Kidney capillary endothelial cell (primary cell): ENCODE measurements around the gene STYXL1.

Experiments
- DNase-seq: peaks from one replicate; pipeline ENCODE4 v3.0.0-alpha.2; 2018; ENCODE audit warnings: low spot score

Gene STYXL1

DNA sequence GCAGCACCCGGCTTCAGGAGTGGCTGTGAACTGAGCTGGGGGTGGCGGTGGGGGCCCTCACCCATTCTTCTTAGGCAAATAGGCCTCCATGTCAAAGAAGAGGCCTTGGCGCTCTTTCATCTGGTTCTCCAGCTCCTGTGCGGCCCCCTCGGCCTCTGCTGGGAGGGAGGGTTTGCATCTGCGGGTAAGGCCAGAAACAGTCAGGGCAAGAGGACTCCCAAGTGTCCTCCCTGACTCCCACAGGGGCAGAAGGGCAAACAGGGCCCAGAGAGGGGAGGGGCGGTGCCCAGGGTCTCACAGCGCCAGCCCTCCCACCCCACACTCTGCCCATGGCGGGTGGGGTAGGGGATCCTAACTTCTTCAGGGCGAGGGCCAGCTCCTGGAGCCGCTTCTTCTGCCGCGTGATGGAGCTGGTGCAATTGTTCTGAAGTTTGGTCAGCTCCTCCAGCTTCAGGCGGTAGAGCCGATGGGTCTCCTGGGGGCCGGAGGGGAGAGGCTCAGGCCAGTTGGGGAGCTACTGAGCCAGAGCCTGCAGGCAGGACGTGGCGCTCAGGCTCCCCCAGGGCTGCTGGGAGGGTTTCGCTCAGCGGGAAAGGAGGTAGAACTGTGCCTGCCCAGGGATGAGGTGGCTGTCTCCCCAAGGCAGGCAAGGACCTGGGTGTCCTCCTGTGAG is 55.6 kb downstream of the STYXL1 start:
- DNase-seq = no peak

DNA sequence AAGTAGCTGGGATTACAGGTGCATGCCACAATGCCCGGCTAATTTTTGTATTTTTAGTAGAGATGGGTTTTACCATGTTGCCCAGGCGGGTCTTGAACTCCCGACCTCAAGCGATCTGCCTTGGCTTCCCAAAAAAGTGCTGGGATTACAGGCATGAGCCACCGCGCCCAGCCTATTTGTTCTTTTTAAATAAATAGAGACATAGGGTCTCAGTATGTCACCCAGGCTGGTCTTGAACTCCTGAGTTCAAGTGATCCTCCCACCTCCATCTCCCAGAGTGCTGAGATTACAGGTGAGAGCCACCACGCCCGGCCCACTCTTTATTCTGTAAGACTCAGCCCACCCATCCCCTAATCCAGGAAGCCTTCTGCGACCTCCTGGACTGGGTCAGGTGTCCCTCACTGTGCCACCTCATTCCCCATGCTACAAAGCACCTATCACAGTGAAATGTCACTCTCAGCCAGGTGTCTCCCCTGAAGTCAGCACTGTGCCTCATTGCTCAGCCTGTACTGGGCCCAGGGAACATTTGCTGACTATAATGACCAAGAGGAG is 56.2 kb downstream of the STYXL1 start:
- DNase-seq = no peak

DNA sequence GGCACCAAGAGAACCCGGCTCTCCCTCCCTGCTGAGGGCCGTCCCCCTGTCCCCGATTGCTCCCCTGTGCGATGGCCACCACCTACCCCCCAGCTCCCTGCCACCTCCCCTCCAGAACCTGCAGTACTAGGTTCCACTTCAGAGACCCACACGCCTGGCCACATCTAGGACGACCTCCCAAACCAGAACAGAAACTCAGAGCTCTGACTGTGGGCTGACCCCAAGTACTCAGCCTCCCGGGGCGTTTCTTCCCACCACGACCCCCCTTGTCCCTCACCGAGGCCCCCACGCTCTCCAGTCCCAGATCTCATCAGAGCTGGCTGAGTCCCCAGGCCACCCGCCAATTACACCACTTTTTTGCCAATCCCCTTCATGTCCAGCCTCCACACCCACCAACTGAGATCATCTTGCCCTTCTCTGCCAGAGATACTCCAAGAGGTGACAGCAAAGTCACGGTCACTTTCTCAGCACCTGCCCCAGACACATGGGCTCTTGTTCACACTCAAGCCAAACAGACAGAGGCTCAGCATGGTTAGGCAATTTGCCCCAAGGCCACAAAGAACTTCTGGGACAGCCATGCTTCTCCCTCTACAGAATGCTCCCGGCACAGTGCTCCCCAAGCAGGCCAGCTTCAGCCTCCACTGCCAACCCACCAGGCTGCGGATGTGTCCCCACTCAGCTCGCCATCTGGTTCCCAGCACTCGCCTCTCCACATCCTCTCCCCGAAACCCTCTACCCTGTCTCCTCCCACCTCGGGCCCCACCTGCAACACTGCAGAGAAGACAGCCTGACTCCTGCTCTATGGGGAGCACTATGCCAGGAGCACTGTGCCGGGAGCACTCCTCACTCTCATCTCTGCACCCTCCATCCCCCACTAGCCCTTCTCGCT is 58.1 kb downstream of the STYXL1 start:
- DNase-seq = no peak

DNA sequence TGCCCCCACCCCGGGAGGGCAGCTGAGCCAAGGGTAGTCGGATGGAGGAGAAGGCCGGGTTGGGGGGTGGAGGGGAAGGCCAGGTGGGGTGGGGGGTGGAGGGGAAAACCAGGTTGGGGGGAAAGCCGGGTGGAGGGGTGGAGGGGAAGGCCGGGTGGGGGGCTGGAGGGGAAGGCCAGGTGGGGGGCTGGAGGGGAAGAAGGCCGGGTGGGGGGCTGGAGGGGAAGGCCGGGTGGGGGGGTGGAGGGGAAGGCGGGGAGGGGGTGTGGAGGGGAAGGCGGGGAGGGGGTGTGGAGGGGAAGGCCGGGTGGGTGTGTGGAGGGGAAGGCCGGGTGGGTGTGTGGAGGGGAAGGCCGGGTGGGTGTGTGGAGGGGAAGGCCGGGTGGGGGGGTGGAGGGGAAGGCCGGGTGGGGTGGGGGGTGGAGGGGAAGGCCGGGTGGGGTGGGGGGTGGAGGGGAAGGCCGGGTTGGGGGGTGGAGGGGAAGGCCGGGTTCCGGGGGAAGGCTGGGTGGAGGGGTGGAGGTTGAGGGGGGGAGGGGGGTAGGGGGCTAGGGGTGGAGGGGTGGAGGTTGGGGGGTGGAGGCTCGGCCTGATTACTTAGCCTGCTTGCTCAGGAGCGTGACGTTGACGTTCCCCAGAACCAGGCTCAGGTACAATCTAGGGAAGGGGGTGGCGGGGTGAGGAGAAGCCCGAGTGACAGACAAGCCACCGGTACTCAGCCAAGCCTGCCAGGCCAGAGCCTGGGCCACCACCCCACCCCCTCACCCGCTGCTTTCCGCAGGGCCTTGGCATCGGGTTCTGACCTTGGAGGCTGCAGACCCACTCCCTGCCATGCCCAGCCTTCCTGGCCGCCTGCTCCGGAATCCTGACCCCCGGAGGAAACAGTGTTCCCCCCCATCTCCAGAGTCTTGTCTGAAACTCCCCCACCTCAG is 59.0 kb downstream of the STYXL1 start:
- DNase-seq = no peak

DNA sequence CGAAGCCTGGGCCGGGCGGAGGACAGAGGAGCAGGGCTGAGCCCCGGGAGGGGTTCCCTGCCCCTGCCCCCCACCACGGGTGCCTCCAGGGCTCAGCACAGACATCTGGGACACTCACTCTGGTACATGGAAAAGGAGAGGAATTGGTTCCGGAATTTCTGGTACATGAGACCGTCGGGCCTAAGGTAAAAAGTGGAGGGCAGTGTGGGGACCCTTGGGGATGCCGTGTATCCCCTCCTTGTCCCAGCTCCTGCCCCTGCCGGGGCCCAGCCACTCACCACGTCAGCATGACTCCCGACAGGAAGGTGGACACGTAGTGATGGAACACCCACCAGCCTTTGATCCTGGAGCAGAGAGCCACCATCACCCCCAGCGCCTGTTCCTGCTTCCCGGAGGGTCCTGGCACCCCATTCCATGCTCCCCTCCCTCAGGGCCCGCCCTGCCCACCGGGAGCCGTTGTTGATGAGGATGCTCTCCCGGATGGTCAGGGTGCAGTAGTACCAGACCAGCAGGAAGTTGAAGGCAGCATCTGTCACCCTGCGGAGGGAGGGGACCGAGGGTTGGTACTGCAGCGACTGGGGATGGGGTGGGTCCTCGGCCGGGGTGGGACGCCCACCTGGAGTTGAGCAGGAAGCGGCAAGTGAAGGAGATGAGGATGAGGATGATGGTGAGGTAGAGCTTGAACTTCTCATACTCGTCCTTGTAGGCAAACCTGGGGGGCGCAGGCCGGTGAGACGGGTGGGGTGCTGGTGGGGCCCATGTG is 59.8 kb downstream of the STYXL1 start:
- no peak for DNase-seq

DNA sequence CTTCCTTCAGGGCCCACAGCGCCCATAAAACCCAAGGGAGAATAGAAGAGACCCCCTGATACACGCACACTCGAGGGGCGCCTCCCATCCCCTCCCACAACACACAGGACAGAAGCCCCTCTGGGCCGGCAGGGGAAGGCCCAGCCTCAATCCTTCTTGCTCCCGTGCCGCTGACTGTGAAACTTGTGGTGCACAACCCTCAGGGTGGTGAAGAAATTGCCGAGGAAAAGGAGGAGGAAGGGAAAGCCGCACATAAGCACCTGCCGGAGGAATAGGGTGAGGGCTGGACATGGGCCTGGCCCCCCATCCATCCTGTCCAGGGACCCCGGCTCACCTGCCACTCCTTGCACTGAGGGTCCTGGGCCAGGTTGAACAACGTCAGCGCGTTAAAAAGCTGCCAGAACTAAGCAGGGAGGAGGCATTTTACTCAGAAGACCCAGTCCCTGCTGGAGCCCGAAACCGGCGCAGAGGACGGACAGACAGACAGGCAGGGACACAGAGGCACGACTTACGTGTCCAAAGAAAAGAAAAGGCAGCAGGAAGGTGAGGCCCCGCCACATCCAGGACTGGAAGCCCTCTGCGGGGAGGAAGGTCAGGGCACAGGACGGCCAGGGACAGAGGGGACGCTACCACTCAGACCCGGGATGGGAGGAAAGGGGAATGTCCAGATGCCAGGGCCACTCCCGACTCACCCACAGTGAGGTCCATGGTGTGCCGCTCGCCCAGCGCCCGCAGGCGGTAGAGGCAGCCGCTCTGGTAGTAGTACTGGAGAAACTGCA is 60.6 kb downstream of the STYXL1 start:
- DNase-seq = no peak

DNA sequence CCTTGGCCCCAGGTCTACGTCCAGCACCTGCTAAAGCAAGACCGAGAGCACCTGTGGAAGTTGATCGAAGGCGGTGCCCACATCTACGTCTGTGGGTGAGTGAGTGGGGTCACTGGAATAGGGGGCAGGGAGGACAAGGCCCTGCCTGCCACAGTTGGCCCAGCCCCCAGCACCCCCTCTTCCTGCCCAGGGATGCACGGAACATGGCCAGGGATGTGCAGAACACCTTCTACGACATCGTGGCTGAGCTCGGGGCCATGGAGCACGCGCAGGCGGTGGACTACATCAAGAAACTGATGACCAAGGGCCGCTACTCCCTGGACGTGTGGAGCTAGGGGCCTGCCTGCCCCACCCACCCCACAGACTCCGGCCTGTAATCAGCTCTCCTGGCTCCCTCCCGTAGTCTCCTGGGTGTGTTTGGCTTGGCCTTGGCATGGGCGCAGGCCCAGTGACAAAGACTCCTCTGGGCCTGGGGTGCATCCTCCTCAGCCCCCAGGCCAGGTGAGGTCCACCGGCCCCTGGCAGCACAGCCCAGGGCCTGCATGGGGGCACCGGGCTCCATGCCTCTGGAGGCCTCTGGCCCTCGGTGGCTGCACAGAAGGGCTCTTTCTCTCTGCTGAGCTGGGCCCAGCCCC is 61.5 kb downstream of the STYXL1 start:
- DNase-seq = no peak

DNA sequence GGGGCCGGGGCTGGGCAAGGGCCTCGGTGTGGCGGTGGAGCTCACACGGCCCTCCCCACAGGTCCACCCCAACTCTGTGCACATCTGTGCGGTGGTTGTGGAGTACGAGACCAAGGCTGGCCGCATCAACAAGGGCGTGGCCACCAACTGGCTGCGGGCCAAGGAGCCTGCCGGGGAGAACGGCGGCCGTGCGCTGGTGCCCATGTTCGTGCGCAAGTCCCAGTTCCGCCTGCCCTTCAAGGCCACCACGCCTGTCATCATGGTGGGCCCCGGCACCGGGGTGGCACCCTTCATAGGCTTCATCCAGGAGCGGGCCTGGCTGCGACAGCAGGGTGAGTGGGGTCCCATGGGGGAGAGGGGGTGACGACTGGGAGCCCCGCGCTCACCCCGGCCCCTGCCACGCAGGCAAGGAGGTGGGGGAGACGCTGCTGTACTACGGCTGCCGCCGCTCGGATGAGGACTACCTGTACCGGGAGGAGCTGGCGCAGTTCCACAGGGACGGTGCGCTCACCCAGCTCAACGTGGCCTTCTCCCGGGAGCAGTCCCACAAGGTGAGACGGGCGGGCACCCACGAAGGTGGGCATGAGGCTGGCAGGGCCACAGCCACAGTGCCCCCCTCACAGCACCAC is 62.2 kb downstream of the STYXL1 start:
- DNase-seq = no peak

DNA sequence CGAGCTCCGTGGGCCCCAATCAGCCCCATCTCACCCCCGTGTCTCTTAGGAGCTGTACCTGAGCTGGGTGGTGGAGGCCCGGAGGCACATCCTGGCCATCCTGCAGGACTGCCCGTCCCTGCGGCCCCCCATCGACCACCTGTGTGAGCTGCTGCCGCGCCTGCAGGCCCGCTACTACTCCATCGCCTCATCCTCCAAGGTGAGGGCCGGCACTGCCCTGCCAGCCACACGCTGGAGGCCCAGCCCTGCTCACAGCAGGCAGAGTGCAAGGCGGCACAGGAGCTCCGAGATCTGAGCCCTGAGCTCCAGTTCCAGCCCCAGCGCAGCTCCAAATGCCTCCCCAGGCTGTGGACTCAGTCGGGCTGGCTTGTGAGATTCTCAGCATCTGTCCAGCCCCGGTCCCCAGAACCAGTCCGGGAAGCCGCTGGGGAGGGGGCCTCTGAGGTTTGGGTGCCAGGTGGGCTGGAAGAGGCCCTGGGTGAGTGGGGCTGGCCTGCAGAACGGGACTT is 62.7 kb downstream of the STYXL1 start:
- no peak for DNase-seq

DNA sequence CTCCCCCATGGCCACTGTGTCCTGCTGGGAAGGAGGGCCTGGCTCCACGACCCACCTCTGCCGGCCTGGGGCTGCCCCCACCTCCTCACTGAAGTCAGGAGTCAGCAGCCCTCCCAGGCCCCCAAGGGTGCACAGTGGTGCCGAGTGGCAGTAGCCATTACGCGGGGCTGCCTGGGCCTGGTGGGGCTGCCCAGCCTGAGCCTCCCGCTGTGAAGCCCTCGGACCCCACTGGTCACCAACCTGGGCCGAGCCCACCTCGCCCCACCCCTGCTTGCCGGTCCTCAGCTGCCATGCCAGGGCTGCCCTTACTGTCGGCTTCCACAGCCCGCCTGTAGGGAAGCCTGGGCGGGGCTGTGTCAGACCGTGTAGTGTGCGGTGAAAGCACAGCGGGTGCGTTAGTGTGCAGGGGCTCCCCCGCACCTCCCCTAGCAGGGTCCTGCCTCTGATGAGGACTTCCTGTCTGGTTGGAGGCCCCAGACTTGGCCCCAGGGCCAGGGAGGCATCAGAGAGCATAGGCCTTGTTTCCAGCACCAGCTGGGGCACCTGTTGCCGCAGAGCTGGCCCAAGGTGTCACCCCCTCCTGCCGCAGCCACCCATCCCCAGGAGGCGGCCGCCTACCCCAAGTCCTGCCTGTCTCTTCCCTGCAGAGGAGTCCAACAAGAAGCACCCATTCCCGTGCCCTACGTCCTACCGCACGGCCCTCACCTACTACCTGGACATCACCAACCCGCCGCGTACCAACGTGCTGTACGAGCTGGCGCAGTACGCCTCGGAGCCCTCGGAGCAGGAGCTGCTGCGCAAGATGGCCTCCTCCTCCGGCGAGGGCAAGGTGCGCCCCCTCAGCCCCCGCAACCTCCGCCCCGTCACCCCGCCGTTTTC is 63.4 kb downstream of the STYXL1 start:
- no peak for DNase-seq

DNA sequence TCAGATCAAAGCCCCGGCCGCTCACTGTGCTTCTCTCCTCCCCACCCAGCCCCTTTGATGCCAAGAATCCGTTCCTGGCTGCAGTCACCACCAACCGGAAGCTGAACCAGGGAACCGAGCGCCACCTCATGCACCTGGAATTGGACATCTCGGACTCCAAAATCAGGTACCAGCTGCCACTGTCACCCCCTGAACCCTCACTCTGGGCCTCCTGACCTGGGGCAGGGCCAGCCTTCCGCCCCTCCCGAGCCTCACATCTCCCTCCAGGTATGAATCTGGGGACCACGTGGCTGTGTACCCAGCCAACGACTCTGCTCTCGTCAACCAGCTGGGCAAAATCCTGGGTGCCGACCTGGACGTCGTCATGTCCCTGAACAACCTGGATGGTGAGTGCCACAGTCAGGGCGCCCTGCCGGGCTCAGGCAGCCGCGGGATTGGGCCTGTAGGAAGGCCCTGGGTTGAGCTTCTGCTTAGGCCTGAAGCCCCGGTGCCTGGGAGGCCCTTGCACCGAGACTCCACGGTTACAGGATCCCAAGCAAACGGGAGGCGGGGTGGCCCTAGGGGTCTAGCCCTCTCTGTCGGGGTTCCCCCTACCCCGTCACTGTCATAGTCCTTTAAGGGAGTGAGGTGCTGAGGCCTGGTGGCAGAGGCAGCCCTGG is 64.2 kb downstream of the STYXL1 start:
- no peak for DNase-seq

DNA sequence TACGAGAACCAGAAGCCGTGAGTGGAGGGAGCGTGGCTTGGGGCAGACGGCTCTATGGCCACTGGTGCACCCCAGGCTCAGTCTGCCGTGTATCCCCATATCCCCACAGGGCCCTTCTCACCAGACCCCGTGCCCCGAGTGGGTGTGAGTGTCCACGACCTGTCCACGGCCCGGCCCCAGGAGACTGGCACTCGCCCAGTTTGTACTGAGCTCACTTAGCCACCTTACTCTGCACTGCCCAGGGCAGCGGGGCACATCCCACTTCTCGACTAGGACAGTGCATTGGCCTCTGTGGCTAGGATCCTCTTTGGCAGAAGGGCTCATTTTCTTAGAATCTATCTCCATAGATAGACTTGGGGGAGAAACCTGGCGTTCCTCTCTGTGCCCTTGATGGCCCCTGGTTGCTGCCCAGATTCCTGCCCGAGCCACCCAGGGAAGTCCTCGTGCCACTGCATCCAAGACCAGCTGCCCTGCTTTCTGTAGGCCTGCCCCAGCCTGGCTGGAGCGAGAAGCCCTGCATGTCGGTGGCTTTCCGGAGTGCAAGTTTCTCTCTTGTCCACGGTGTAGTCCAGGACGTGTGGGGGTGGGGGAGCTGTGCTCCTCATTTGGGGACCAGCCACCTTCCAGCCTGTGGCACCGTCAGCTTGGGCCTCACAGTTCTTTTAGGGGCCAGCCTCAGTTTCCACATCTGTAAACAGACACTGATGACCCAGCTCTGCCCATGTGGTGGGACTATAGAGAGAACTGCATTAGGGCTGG is 65.3 kb downstream of the STYXL1 start:
- DNase-seq = no peak

DNA sequence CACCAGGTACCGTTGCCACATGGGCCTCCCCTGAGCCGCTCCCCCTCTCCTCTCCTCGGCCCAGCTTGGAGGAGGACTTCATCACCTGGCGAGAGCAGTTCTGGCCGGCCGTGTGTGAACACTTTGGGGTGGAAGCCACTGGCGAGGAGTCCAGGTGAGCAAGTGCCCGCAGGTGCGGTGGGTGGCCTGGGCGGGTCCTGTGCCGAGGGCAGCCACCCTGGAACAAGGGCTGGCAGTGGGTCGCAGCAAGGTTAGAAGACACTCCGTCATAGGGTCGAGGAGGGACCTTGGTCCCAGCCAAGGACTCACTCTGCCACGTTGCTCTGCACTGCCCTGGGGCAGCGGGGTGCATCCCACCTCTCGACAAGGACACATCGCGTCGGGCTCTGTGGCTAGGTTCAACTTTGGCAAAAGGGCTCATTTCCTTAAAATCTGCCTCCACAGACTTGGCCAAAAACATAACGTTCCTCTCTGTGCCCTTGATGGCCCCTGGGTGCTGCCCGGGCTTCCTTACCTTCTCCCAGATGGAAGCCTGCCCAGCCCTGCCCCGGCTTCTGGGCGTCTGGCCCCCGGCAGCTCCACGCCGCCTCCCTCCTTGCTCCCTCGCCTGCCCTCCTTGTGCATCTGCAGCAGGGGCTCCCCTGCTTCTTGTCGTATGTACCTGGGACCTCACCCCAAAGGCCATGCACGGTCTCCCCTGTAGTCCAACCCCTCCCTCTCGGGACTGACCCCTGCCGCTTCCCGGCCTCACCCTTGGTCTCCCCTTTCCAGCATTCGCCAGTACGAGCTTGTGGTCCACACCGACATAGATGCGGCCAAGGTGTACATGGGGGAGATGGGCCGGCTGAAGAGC is 66.1 kb downstream of the STYXL1 start:
- no peak for DNase-seq

DNA sequence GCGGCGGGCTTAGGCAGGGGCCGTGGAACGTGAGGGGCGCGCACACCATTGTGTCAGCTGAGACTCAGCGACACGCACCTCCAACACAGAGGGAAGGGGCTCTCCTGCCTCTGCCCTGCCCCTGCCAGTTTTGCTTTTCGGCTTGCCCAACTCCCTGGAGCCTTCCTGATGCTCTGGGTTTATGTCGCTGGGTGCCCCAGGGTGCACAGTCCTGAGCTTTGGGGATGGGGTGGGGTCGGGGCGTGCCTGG is 66.7 kb downstream of the STYXL1 start:
- no peak for DNase-seq

DNA sequence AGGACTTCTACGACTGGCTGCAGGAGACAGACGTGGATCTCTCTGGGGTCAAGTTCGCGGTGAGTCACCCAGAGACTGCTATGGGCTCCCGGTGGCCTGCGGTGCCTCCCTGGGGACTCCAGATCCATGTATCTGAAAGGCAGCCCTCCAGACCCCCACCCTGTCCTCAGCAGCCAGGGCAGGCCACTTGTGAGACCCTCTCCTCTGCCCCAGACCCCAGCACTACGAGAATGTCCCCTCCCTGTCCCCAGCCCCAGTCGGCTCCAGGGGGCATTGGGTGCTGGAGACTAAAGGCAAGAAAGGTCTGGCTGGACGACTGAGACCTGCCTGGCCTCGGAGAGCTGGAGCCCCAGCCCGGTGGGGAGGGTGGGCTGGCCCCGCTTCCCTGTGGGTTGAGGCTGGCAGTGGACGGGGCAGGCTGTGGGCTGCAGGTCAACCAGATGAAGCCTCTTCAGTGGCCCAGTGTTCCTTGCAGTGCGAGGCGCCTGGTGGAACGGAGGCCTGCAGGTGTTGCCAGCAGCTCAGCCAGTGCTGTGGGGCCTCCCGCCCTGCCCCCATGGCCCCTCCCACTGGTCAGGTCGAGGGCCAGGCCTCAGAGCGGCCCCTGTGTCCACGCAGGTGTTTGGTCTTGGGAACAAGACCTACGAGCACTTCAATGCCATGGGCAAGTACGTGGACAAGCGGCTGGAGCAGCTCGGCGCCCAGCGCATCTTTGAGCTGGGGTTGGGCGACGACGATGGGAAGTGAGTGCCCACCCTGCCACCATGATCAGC is 67.2 kb downstream of the STYXL1 start:
- no peak for DNase-seq
